ENCODE measurements around the gene IP6K3. TPM values are rescaled to one million over a fixed set of nuclear protein-coding genes. Genes with fewer than 3 reads are reported as not detected.

IP6K3 gene
- polyA plus RNA-seq, 1 donor (not counting 4 experiments of a cell fraction or from before 2014, with no cell fraction given): not detected

DNA sequence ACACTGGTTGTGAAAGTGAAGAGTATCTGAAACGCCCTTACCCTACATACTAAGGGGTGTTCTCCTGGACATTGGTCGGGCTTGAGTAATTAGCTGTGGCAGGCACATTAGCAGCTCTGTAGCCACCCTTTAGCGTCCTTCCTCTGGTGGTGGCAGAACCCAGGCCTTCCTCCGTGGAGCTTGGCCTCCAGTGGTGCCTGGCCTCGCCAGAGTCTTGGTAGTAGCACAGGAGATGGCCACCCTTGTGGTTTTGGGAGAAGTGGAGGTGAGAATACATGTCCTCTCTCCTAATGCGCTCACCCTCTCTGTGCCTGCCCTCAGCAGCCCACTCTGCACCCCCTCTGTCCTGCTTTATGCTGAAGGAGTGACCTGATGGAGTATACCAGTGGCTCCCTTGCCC is 17.6 kb downstream of the IP6K3 start:
- Histone ChIP-seq H3K9me1 (ENCODE audit: control insufficient read depth, extremely low read depth, insufficient read depth, low read length) (no peaks in the 10 kb centered on the region), H3K4me2 (ENCODE audit: control insufficient read depth, extremely low read depth, insufficient read depth, low read depth, low read length) (no peak overlapping the region), H3K4me1 (ENCODE audit: control insufficient read depth, extremely low read depth, insufficient read depth, low read length) (peaks cover 5% of the 10 kb centered on the region), H3K4me3 (ENCODE audit: control insufficient read depth in 2 of 3, extremely low read depth in 1 of 3, insufficient read depth in 2 of 3, low read depth in 1 of 3, low read length in 3 of 3) (no peak overlapping the region), H3K36me3 (ENCODE audit: control insufficient read depth in 2 of 2, extremely low read depth in 1 of 2, insufficient read depth in 2 of 2, low read length in 2 of 2) (no peaks in the 10 kb centered on the region), H2AFZ (ENCODE audit: control insufficient read depth, low read length) (no peak overlapping the region), H3K27ac (ENCODE audit: control insufficient read depth, insufficient read depth, low read length) (no peak overlapping the region), H3K9me3 (ENCODE audit: control insufficient read depth, low read depth, low read length) (no peaks in the 10 kb centered on the region), H3K27me3 (ENCODE audit: control insufficient read depth, extremely low read depth, insufficient read depth, low read length) (peaks cover 27% of the 10 kb centered on the region), H3K9ac (ENCODE audit: control insufficient read depth, extremely low read depth, insufficient read depth, low read length) (no peak overlapping the region), H4K20me1 (ENCODE audit: control insufficient read depth, extremely low read depth, insufficient read depth, low read length) (no peaks in the 10 kb centered on the region), H3K79me2 (ENCODE audit: control insufficient read depth, insufficient read depth, low read length) (no peaks in the 10 kb centered on the region)
- no peak for FAIRE-seq
- DNase-seq (ENCODE audit: low read depth, low spot score): no peak
- dilution Hi-C loops (cut with MboI; ENCODE audit: extremely low pct_ligation_motif_present, low sequenced_read_pairs): no loop called here
- TF ChIP-seq EZH2 (IDR thresholded peaks at IDR 0.05; ENCODE audit: low read length) (no peak), CTCF (optimal IDR thresholded peaks at IDR 0.05 in 1 of 3, IDR thresholded peaks at IDR 0.05 in 1 of 3, conservative IDR thresholded peaks at IDR 0.05 in 1 of 3; ENCODE audit: extremely low read depth in 1 of 3, insufficient read depth in 2 of 3, low read length in 3 of 3) (no peak)

- H3K4me1 ChIP-seq (ENCODE audit: control insufficient read depth, extremely low read depth, insufficient read depth, low read length): peaks cover 5% of the 10 kb centered on the region
- FAIRE-seq (no peak), DNase-seq (ENCODE audit: low read depth, low spot score) (no peak)
- H3K9me3 ChIP-seq (ENCODE audit: control insufficient read depth, low read depth, low read length): no peaks in the 10 kb centered on the region
- TF ChIP-seq EZH2 (IDR thresholded peaks at IDR 0.05; ENCODE audit: low read length) (no peak), CTCF (optimal IDR thresholded peaks at IDR 0.05 in 1 of 3, IDR thresholded peaks at IDR 0.05 in 1 of 3, conservative IDR thresholded peaks at IDR 0.05 in 1 of 3; ENCODE audit: extremely low read depth in 1 of 3, insufficient read depth in 2 of 3, low read length in 3 of 3) (no peak)
- dilution Hi-C loops (cut with MboI; ENCODE audit: extremely low pct_ligation_motif_present, low sequenced_read_pairs): no loop called here
- peaks cover 30% of the 10 kb centered on the region for H3K27me3 ChIP-seq (ENCODE audit: control insufficient read depth, extremely low read depth, insufficient read depth, low read length)
- H3K9ac ChIP-seq (ENCODE audit: control insufficient read depth, extremely low read depth, insufficient read depth, low read length): no peak overlapping the region
- no peak overlapping the region for H3K4me3 ChIP-seq (ENCODE audit: control insufficient read depth in 2 of 3, extremely low read depth in 1 of 3, insufficient read depth in 2 of 3, low read depth in 1 of 3, low read length in 3 of 3)
- no peak overlapping the region for H3K27ac ChIP-seq (ENCODE audit: control insufficient read depth, insufficient read depth, low read length)
- no peak overlapping the region for H2AFZ ChIP-seq (ENCODE audit: control insufficient read depth, low read length)
- no peaks in the 10 kb centered on the region for H3K36me3 ChIP-seq (ENCODE audit: control insufficient read depth in 2 of 2, extremely low read depth in 1 of 2, insufficient read depth in 2 of 2, low read length in 2 of 2)
- no peaks in the 10 kb centered on the region for H4K20me1 ChIP-seq (ENCODE audit: control insufficient read depth, extremely low read depth, insufficient read depth, low read length)
- no peak overlapping the region for H3K4me2 ChIP-seq (ENCODE audit: control insufficient read depth, extremely low read depth, insufficient read depth, low read depth, low read length)
- no peaks in the 10 kb centered on the region for H3K9me1 ChIP-seq (ENCODE audit: control insufficient read depth, extremely low read depth, insufficient read depth, low read length)
- H3K79me2 ChIP-seq (ENCODE audit: control insufficient read depth, insufficient read depth, low read length): no peaks in the 10 kb centered on the region
These were observed 18.3 kb downstream of the IP6K3 start for GRCh38 chr6:33728438-33728837.

All from keratinocyte (primary cell).